Dedifferentiated amniotic fluid mesenchymal stem cell (primary cell): ENCODE data around the gene ALG5.

ENCODE experiments used
- DNase-seq: peaks from one replicate; pipeline ENCODE4 v3.0.0-alpha.2; 2016; ENCODE audit errors: extremely low spot score

The ALG5 gene

DNA sequence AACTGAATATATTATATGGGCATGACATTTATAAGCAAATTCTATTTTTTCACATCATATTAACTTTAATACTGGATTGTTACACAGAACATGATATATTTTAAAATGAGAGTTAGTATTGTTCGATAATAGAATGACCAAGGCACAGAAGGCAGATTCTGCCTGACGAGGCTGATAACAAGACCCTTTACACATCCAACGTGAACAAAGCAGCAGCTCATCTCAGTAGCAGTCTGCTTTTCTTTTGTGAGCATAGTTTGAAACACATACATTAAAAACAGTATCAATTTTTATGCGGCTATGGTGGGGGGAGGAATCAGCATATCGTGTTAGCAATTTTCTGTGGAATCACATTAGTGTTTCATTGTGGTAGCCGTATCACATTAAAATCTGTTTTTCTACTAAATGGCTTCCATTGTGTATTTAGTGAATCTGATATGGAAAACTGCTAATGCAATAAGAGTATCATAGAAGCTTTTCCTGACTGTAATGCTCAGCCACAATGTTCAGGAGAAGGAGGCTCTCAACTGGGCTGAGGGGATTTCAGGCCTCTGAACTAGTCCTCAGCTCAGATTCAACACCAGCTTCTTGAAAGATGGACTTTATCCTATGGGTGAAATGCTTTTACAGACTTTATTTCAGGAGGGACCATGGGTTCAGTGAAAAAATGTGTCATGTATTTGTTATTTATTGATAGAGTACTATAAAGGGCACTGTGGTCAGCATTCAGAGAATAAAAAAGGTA is 83.1 kb downstream of the ALG5 start:
- no peak for DNase-seq

DNA sequence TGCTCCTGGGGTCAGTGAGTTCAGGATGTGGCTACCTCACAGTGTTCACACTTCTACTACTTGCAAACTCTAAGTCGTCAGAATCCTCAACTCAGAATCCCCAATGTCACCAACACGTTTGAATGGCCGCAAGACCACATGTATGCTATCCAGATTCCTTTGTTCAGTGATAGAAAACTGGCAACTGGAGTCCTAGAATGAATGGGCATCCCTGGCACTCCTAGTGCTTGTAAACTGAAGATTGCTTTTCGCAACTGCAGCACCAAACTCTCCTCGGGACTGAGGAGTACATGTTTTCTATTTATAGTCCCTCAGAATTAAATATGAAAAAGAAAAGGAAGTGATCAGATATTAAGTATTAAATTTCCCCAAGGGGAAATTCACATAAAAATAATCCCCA is 84.0 kb downstream of the ALG5 start:
- DNase-seq, result no peak

DNA sequence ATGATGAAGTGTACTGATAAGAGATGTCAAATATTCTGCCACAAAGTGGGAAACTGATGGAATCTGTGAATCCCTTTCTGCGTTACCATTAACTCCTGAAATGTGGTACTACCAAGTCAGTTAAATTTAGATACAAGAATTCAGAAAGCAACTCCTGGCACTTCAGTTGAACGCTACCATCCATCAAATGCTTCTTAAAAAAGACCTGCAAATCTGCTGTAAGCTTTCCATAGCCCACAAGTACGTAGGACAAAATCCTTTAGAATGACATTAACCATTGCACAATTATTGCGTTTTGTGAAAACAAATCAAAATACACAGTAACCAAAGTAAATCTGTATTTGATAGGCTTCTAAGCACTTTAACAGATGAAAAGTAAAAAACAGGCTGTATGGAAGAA is 84.5 kb downstream of the ALG5 start:
- no peak for DNase-seq

DNA sequence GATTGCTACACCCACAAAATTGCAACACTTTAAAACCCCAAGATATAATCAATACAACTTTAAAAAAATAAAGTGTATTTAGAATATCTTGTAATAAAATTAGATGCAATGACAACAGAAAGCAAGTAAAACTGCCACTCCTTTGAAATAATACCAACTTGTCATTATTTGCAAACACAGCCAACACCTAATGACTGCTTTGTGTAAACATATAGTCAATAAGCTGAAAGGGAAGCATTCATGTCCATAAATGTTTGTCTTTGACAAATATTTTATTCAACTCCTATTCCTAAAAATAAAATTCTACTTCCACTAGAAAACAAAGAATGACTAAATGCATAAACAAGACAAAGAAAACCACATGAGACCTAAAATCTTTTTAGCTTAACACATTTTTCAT is 85.7 kb downstream of the ALG5 start:
- no peak for DNase-seq

DNA sequence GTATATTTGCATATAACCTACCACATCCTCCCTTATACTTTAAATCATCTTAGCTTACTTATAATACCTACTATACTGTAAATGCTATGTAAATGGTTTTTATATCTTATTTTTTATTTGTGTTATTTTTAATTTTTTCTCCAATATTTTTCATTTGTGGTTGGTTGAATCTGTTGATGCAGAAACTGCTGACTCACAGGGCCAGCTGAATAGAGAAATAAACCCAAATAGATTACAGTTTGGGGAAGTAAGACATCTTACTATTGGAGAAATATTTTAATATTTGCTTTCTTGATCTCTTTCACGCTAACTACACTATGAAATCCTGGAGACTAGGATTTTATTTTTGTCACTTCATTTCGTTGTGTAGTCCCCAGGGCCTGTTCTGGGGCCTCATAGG is 86.2 kb downstream of the ALG5 start:
- DNase-seq, result no peak

DNA sequence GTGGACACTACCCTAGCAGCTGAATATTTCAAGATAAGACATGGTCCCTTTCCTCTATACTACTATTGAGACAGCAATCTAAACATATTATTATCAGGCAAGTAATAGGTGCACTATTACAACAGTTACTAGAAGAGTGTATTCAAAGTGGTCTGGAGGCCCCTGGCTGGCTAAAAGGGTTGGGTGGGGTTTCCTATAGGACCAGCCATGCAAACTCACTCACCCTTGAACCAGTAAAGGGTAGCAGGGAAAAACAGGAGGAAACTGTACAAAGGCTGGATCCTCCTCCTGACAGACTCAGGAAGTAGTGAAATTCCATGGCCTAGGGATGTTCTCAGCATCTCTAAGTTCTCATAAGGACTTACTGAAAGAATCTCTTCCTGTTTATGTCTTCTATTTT is 86.8 kb downstream of the ALG5 start:
- no peak for DNase-seq

DNA sequence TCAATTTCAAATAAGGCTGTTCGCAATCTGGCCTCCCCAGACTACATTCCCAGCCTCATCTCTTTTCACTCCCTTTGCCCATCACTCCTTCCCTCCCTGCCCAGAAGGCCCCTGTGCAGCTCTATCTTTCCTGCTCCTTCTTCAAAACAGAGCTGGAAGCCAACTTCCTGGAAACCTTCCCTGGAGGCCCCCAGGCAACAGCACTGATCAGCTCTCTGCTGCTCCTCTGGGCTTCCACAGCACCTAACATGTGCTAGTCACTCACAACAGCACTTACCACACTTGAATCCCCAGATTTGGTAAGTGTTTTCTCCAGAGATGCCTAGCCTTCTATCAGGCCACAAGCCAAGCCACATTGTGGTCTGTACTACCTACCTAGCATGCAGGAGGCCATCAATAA is 88.6 kb downstream of the ALG5 start:
- no peak for DNase-seq

DNA sequence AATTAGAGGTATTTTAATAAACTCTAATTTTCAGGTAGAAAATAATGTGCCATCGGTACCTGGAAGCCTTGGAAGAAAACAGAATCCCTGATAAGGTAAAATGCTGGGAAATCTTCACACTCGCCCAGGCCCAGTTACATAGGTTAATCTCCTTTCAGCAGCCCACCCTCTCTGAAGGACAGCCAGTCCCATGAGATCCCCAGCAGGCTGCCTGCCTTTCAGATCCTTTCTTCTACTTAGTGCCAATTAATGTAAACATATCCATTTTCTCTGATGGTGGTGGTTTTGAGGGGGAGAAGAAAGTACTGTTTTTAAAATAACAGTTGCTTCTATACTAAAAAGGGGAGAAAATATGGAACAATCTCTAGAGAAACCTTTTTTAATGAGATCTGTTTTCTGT is 91.3 kb downstream of the ALG5 start:
- no peak for DNase-seq

DNA sequence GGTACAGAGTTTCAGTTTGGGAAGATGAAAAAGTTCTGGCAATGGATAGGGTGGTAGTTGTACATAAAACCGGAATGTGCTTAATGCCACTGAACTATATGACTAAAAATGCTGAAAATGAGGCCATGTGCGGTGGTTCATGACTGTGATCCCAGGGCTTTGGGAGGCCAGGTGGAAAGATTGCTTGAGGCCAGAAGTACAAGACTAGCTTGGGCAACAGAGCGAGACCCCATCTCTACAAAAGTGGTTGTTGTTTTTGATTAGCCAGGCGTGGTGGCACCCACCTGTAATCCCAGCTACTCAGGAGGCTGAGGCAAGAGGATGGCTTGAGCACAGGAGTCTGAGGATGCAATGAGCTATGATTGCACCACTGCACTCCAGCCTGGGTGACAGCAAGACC is 91.9 kb downstream of the ALG5 start:
- DNase-seq, result no peak

DNA sequence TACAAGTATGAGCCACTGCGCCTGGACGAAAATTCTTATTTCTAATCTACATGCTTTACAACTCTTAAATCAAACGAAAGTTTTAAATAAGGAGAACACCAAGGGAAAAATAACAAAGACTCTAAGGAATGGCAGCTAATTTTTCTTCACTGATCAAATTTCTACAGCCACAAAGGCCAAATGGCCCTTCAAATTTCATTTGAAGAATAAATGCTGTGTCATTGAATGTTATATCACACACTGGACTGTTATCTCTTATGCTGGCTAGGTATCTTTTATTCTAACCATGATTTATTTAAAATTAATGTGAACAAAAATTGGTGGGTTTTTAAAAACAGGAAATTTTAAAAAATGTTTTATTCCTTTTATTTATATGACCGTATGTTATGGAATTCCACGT is 93.2 kb downstream of the ALG5 start:
- DNase-seq, result no peak

DNA sequence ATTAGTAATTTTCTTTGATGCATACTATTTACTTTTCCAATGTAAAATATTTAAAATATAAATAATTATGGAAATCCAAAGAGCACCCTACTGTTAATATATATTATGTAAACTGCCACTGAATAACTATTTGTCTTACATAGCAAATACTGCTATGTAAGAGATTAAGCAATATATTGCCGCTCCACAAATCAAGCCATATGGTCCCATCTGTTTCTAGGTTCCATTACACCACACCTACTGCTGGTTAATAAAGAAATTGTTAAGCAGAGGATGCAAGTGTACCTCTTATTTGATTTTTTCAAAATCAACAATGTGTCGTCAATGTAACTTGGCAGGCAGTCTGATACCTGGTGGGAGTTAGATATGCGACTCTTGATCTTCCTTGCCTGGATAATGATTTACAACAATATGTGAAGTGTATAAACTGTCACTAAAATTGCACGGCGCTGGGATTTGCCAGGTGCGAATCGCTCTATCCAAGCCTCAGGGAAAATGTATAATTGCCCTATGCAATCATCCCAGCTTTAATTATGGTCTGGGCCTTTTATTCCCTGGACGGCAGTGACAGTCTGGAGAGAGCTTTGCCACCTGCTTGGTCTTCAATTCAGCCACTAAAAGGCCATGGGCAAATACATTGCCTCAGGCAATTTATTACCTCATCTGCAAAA is 95.1 kb downstream of the ALG5 start:
- DNase-seq, result no peak
